SK-N-SH (cell line): ENCODE results near the gene ADIPOR2.

ENCODE experiments used
- CHD2 ChIP-seq: fragments of 150-350 bp; IDR thresholded peaks from 2 replicates; pipeline ENCODE4 v1.6.1; 2018; ENCODE audit warnings: low read length; ENCODE audit not compliant: partially characterized antibody
- CTCF ChIP-seq: fragments of 200-600 bp; sonication (generic); IDR thresholded peaks from 2 replicates; pipeline ENCODE4 v1.6.1; 2017; ENCODE audit warnings: antibody characterized with exemption, mild to moderate bottlenecking, moderate library complexity
- ELF1 ChIP-seq: IDR thresholded peaks from 2 replicates; pipeline ENCODE4 v1.4.0; 2012
- EP300 ChIP-seq, 2 experiments: IDR thresholded peaks; 2 replicates each; pipeline versions ENCODE4 v1.4.0 to v1.6.1; 2012; ENCODE audit warnings: borderline replicate concordance in 1 of 2, low read depth in 1 of 2, low read length in 1 of 2
- MAX ChIP-seq: IDR thresholded peaks from 2 replicates; pipeline ENCODE4 v1.4.0; 2012; ENCODE audit warnings: low read depth
- MXI1 ChIP-seq: IDR thresholded peaks from 2 replicates; pipeline ENCODE4 v1.6.1; 2012; ENCODE audit warnings: mild to moderate bottlenecking, low read depth, low read length, improper control_type of control experiment
- POLR2AphosphoS5 ChIP-seq: IDR thresholded peaks from 2 replicates; pipeline ENCODE4 v1.6.1; 2012; ENCODE audit warnings: low read depth, low read length
- RAD21 ChIP-seq: IDR thresholded peaks from 2 replicates; pipeline ENCODE4 v1.6.1; 2012; ENCODE audit warnings: mild to moderate bottlenecking, low read length
- RCOR1 ChIP-seq: fragments of 150-350 bp; IDR thresholded peaks from 2 replicates; pipeline ENCODE4 v1.6.1; 2017; ENCODE audit warnings: antibody characterized with exemption, low read length
- RFX5 ChIP-seq: IDR thresholded peaks from 2 replicates; pipeline ENCODE4 v1.6.1; 2012; ENCODE audit warnings: mild to moderate bottlenecking, improper control_type of control experiment, low read length
- TAF1 ChIP-seq: IDR thresholded peaks from 2 replicates; pipeline ENCODE4 v1.6.1; 2012; ENCODE audit warnings: low read depth, mild to moderate bottlenecking, low read length, moderate library complexity, borderline replicate concordance
- USF1 ChIP-seq: IDR thresholded peaks from 2 replicates; pipeline ENCODE4 v1.4.0; 2012; ENCODE audit warnings: low read depth, borderline replicate concordance
- USF2 ChIP-seq: fragments of 150-350 bp; IDR thresholded peaks from 2 replicates; pipeline ENCODE4 v1.6.1; 2017; ENCODE audit warnings: antibody characterized with exemption, low read length, low read depth, borderline replicate concordance
- ZBTB33 ChIP-seq: IDR thresholded peaks from 2 replicates; pipeline ENCODE4 v1.4.0; 2012; ENCODE audit warnings: low read depth, borderline replicate concordance

- TF ChIP-seq MAX (no peak), CHD2 (no peak), CTCF (no peak), MXI1 (no peak), USF1 (no peak), TAF1 (no peak), ELF1 (no peak), EP300 (IDR thresholded peaks at IDR 0.05; ENCODE audit: borderline replicate concordance in 1 of 2, low read depth in 1 of 2, low read length in 1 of 2) (no peak), RCOR1 (no peak), USF2 (no peak), RFX5 (no peak), POLR2AphosphoS5 (no peak), ZBTB33 (no peak), RAD21 (no peak)
These were observed 116.4 kb downstream of the ADIPOR2 start for GRCh38 chr12:1807087-1807860.
